HG03159 (cell line): Measurements from ENCODE around the gene RPLP1.

Experiments used
- ATAC-seq: cut with Tn5 transposase; IDR thresholded peaks from one replicate; pipeline ENCODE4 v1.9.1; 2021; ENCODE audit warnings: mild to moderate bottlenecking, moderate library complexity; ENCODE audit not compliant: unreplicated experiment

Gene RPLP1

GRCh38 chr15:69452692-69453521 lies at the start of gene RPLP1:
RPLP1 (plus strand) TSS chr15:69452818; CDS start chr15:69452949, 131 bp downstream.
- ATAC-seq = peak; percentile 80

- no peak for ATAC-seq
Measured at GRCh38 chr15:69403594-69403993, 49.0 kb upstream of the RPLP1 start.

GRCh38 chr15:69405110-69405509 lies 47.5 kb upstream of the RPLP1 start:
- no peak for ATAC-seq

- no peak for ATAC-seq
Measured at GRCh38 chr15:69407719-69408400, 44.8 kb upstream of the RPLP1 start.

- no peak for ATAC-seq
Measured at GRCh38 chr15:69408841-69409240, 43.8 kb upstream of the RPLP1 start.

- ATAC-seq = no peak
Measured at GRCh38 chr15:69410248-69410874, 42.3 kb upstream of the RPLP1 start.

- ATAC-seq = no peak
Measured at GRCh38 chr15:69412274-69412673, 40.3 kb upstream of the RPLP1 start.

- ATAC-seq = no peak
Measured at GRCh38 chr15:69412701-69413100, 39.9 kb upstream of the RPLP1 start.

GRCh38 chr15:69413822-69414700 lies 38.6 kb upstream of the RPLP1 start, which contains the start of gene KIF23:
KIF23 (plus strand) TSS chr15:69414349; CDS start chr15:69414466, 117 bp downstream.
- ATAC-seq = peak; percentile 92

GRCh38 chr15:69414701-69415167 lies 37.9 kb upstream of the RPLP1 start:
- peak; percentile 30 for ATAC-seq

- no peak for ATAC-seq
Measured at GRCh38 chr15:69415381-69415780, 37.2 kb upstream of the RPLP1 start.

- no peak for ATAC-seq
Measured at GRCh38 chr15:69417581-69417980, 35.0 kb upstream of the RPLP1 start.

- ATAC-seq = no peak
Measured at GRCh38 chr15:69421498-69421897, 31.1 kb upstream of the RPLP1 start.

- ATAC-seq = no peak
Measured at GRCh38 chr15:69422336-69422895, 30.2 kb upstream of the RPLP1 start.

GRCh38 chr15:69424001-69424400 lies 28.6 kb upstream of the RPLP1 start:
- ATAC-seq = no peak

GRCh38 chr15:69424748-69425413 lies 27.7 kb upstream of the RPLP1 start:
- no peak for ATAC-seq

- no peak for ATAC-seq
Measured at GRCh38 chr15:69433831-69434230, 18.8 kb upstream of the RPLP1 start.

GRCh38 chr15:69434238-69434637 lies 18.4 kb upstream of the RPLP1 start:
- ATAC-seq = no peak

- ATAC-seq = no peak
Measured at GRCh38 chr15:69434679-69435078, 17.9 kb upstream of the RPLP1 start.

- ATAC-seq = no peak
Measured at GRCh38 chr15:69435985-69436384, 16.6 kb upstream of the RPLP1 start.
